OCI-LY3 (cell line): ENCODE measurements around the gene BBX.

Source experiments
- H2AFZ ChIP-seq: fragments of 200-600, 300-600 bp; shearing (Covaris generic); 2 replicates; pipeline ENCODE4 v1.6.0; 2014; ENCODE audit warnings: antibody characterized with exemption, low read depth, low read length
- H3K27ac ChIP-seq: fragments of 200-600, 300-600 bp; sonication (generic); 2 replicates; pipeline ENCODE4 v1.5.1; 2014; ENCODE audit warnings: mild to moderate bottlenecking, low read length, moderate library complexity, mixed read lengths
- H3K27me3 ChIP-seq: fragments of 200-600, 300-600 bp; sonication (generic); 2 replicates; pipeline ENCODE4 v1.6.1; 2014; ENCODE audit warnings: low read depth, low read length, mixed read lengths
- H3K36me3 ChIP-seq: fragments of 200-600, 300-600 bp; sonication (generic); replicated peaks from 2 replicates; pipeline ENCODE3; 2014; ENCODE audit warnings: low read depth, low read length, mixed read lengths
- H3K4me1 ChIP-seq: fragments of 300-600, 200-600 bp; sonication (generic); 2 replicates; pipeline ENCODE4 v1.6.1; 2014; ENCODE audit warnings: low read length, mixed read lengths
- H3K4me2 ChIP-seq: fragments of 200-600, 300-600 bp; sonication (generic); 2 replicates; pipeline ENCODE4 v1.6.1; 2014; ENCODE audit warnings: low read length, mixed read lengths
- H3K4me3 ChIP-seq: fragments of 300-600, 200-600 bp; sonication (generic); 2 replicates; pipeline ENCODE4 v1.5.1; 2014; ENCODE audit warnings: antibody characterized with exemption, mild to moderate bottlenecking, low read length, moderate library complexity
- H3K79me2 ChIP-seq: fragments of 300-600, 200-600 bp; shearing (Covaris generic); 2 replicates; pipeline ENCODE4 v1.6.1; 2014; ENCODE audit warnings: mild to moderate bottlenecking, low read length, mixed read lengths
- H3K9ac ChIP-seq: fragments of 300-600, 200-600 bp; shearing (Covaris generic); 2 replicates; pipeline ENCODE4 v1.6.0; 2014; ENCODE audit warnings: mild to moderate bottlenecking, low read length, moderate library complexity
- H3K9me3 ChIP-seq: fragments of 200-600, 300-600 bp; shearing (Covaris generic); 2 replicates; pipeline ENCODE4 v1.6.1; 2014; ENCODE audit warnings: low read length, mixed read lengths; ENCODE audit not compliant: insufficient read depth
- H4K20me1 ChIP-seq: fragments of 200-600, 300-600 bp; sonication (generic); 2 replicates; pipeline ENCODE4 v1.6.1; 2016; ENCODE audit warnings: low read length, mixed read lengths; ENCODE audit not compliant: insufficient read depth
- EZH2phosphoT487 ChIP-seq: fragments of 200-600 bp; shearing (Covaris generic); IDR thresholded peaks from 2 replicates; pipeline ENCODE4 v1.6.1; 2018; ENCODE audit warnings: antibody characterized with exemption, mixed run types, low read depth
- TF ChIP-seq, protein P1 (sequence below): fragments of 200-600, 300-600 bp; sonication (generic); IDR thresholded peaks from 2 replicates; pipeline ENCODE4 v1.5.1; 2014; ENCODE audit warnings: antibody characterized with exemption, low read length, low read depth

The BBX gene

DNA sequence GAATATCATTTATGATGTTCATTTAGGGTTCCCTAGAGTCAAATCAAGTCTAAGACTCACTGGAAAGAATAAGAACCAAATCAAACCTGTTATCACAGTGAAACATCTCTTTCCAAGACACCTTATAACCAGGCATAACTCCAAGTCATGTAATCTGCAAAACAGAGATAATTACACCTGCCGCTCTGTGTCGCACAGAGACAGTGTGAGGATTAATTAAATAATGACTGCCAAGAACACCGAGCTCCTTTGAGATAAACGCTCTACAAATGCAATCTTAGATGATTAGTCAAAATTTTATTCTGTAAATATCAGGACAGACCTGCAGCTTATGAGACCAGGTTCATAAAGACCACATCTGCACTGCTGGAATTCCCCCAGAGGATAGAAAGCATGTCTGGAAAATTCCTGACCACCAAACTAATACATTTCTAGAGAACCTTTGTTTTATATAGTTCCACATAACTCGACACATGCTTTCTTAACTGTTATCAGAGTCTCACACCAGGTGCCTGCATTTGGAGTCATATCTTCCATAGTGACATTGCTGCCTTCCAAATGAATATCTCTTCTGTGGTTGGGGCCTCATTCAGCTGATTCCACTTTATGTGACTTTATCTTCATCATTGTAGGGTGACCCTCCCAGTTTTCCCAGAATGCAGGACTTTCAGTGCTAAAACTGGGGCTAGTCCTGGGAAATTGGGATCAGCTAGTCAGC is 315.3 kb downstream of the BBX start:
- Histone ChIP-seq H3K27ac (no peak overlapping the region), H3K79me2 (0 out of 2 replicates have a peak, but pooled peaks cover 3% of the 10 kb centered on the region), H3K9ac (no peak overlapping the region), H3K4me3 (no peak overlapping the region), H2AFZ (no peak overlapping the region), H3K36me3 (no peaks in the 10 kb centered on the region), H3K9me3 (no peaks in the 10 kb centered on the region), H3K27me3 (no peaks in the 10 kb centered on the region), H3K4me2 (no peak overlapping the region), H4K20me1 (no peaks in the 10 kb centered on the region), H3K4me1 (peaks cover 11% of the 10 kb centered on the region)
- TF ChIP-seq, protein P1, sequence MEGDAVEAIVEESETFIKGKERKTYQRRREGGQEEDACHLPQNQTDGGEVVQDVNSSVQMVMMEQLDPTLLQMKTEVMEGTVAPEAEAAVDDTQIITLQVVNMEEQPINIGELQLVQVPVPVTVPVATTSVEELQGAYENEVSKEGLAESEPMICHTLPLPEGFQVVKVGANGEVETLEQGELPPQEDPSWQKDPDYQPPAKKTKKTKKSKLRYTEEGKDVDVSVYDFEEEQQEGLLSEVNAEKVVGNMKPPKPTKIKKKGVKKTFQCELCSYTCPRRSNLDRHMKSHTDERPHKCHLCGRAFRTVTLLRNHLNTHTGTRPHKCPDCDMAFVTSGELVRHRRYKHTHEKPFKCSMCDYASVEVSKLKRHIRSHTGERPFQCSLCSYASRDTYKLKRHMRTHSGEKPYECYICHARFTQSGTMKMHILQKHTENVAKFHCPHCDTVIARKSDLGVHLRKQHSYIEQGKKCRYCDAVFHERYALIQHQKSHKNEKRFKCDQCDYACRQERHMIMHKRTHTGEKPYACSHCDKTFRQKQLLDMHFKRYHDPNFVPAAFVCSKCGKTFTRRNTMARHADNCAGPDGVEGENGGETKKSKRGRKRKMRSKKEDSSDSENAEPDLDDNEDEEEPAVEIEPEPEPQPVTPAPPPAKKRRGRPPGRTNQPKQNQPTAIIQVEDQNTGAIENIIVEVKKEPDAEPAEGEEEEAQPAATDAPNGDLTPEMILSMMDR: no peak
- TF ChIP-seq EZH2phosphoT487: no peak

DNA sequence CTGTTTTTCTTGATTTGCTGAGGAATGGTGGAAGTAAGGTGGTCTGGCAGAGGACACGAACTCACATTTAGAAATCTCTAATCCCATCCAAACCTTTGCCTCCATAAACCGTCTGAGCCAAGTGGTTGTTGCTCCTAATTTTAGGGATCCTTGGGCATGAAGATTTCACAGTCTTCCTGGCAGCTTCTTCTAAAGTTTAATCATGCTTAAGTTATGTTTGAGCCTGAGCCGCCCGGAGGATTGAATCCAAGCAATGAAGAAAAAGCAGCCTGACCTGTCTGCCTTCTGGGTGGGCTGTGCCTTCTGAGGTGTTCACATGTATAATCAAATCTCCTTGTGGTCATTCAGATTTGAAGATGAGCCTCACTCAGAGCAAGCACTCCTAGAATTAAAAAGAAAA is 319.1 kb downstream of the BBX start:
- Histone ChIP-seq H3K27me3 (peaks cover 17% of the 10 kb centered on the region), H3K4me1 (peaks cover 7% of the 10 kb centered on the region; the same call in 1 of the 2 replicates), H3K4me2 (no peak overlapping the region), H3K4me3 (no peak overlapping the region), H4K20me1 (no peaks in the 10 kb centered on the region), H2AFZ (no peak overlapping the region), H3K9me3 (no peaks in the 10 kb centered on the region), H3K36me3 (no peaks in the 10 kb centered on the region), H3K27ac (no peak overlapping the region), H3K9ac (no peak overlapping the region), H3K79me2 (no peaks in the 10 kb centered on the region)
- TF ChIP-seq, protein P1: no peak
- no peak for TF ChIP-seq EZH2phosphoT487

DNA sequence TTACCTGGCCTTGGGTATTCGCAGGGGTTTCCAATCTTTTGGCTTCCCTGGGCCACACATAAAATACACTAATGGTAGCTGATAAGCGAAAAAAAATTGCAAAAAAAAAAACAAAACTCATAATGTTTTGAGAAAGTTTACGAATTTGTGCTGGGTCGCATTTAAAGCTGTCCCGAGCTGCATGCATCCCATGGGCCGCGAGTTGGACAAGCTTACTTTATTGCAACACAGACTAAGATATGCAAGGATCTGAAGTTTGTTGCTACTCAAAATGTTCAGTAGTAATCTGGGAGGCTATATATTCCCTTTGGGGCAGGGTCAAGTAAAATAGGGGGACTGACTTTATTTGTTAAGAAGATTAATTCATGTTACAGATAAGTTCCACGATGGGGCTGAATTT is 320.2 kb downstream of the BBX start:
- Histone ChIP-seq H3K27me3 (peaks cover 26% of the 10 kb centered on the region), H2AFZ (no peak overlapping the region), H3K79me2 (no peaks in the 10 kb centered on the region), H3K4me2 (no peak overlapping the region), H3K4me1 (peaks cover 7% of the 10 kb centered on the region; the same call in 1 of the 2 replicates), H3K36me3 (no peaks in the 10 kb centered on the region), H3K9ac (no peak overlapping the region), H3K4me3 (no peak overlapping the region), H3K27ac (no peak overlapping the region), H3K9me3 (no peaks in the 10 kb centered on the region), H4K20me1 (no peaks in the 10 kb centered on the region)
- TF ChIP-seq EZH2phosphoT487: no peak
- TF ChIP-seq, protein P1: no peak

DNA sequence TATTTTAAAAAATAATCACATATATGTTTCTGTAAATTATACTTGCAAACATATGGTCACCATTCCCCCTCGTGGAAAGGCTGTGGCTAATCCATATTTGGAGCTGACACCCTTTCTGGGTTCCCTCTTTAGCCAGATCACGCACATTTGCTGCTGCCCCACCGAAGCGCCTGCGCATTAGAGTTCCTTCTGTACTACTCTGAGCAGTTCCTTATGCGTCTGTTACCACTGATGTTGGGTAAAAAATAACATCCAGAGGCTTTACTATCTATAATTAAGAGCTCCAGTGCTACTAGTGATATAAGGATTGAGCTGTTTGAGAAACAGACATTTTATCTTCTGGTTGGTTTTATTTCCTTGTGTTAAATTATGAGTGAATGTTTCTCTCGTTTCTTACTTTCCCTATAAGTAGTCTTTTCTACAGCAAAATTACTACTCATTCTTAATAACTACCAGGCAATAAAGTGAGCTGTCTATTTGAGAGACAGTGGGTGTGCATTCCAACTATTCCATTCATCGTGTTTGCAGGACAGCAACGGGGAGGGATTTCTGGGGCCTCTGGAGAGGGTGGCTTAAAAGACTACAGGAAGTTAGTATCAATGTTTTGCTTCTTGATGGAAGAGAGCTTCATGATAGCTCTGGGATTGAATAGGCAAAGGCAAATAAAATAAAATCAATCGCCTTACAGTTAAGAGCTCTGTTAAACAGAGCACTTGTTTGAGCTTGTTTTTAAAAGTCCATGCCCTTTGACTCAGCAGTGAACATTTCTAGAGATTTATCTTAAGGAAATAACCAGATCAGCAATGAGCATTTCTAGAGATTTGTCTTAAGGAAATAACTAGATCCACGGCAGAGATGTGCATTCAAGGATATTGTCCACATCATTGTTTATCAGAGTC is 322.9 kb downstream of the BBX start:
- Histone ChIP-seq H3K27ac (no peak overlapping the region), H2AFZ (no peak overlapping the region), H3K9me3 (no peaks in the 10 kb centered on the region), H3K4me2 (peak overlapping the region; percentile 57), H3K4me1 (peaks cover 15% of the 10 kb centered on the region), H3K79me2 (no peaks in the 10 kb centered on the region), H3K27me3 (peaks cover 40% of the 10 kb centered on the region), H3K36me3 (no peaks in the 10 kb centered on the region), H4K20me1 (no peaks in the 10 kb centered on the region), H3K4me3 (peak overlapping the region; percentile 62; the same call in 1 of the 2 replicates), H3K9ac (no peak overlapping the region)
- TF ChIP-seq, protein P1: no peak
- no peak for TF ChIP-seq EZH2phosphoT487
